ENCODE data around the gene PIGX. TPM values are rescaled to one million over a fixed set of nuclear protein-coding genes. Genes with fewer than 3 reads are reported as not detected.

PIGX gene
- total RNA-seq, 1 donor from 2014 or later: 28.3 TPM

GRCh38 chr3:196721097-196721496 is 8.9 kb downstream of the PIGX start:
- no peak for DNase-seq (ENCODE audit: low spot score, unreplicated experiment)
- Mint-ChIP-seq H3K27ac (no peak overlapping the region), H3K4me3 (ENCODE audit: low read depth) (no peak overlapping the region), H3K27me3 (no peaks in the 10 kb centered on the region), H3K36me3 (ENCODE audit: insufficient read depth) (peaks cover 29% of the 10 kb centered on the region), H3K4me1 (ENCODE audit: low read depth) (no peaks in the 10 kb centered on the region), H3K9me3 (ENCODE audit: low read depth) (peaks cover 11% of the 10 kb centered on the region)
- TF ChIP-seq CTCF (IDR thresholded peaks at IDR 0.05; ENCODE audit: unreplicated experiment): no peak

- Mint-ChIP-seq H3K4me1 (ENCODE audit: low read depth) (no peaks in the 10 kb centered on the region), H3K27me3 (no peaks in the 10 kb centered on the region)
- no peak for TF ChIP-seq CTCF (IDR thresholded peaks at IDR 0.05; ENCODE audit: unreplicated experiment)
Measured at GRCh38 chr3:196726788-196727675, 14.9 kb downstream of the PIGX start.

GRCh38 chr3:196735751-196736150 is 23.6 kb downstream of the PIGX start:
- Mint-ChIP-seq H3K4me3 (ENCODE audit: low read depth) (no peak overlapping the region), H3K27me3 (no peaks in the 10 kb centered on the region), H3K9me3 (ENCODE audit: low read depth) (peaks cover 5% of the 10 kb centered on the region), H3K27ac (no peak overlapping the region), H3K4me1 (ENCODE audit: low read depth) (no peaks in the 10 kb centered on the region), H3K36me3 (ENCODE audit: insufficient read depth) (peaks cover 17% of the 10 kb centered on the region)
- no peak for TF ChIP-seq CTCF (IDR thresholded peaks at IDR 0.05; ENCODE audit: unreplicated experiment)
- no peak for DNase-seq (ENCODE audit: low spot score, unreplicated experiment)

More at GRCh38 chr3:196726788-196727675, 14.9 kb downstream of the PIGX start:
- Mint-ChIP-seq H3K4me3 (ENCODE audit: low read depth) (no peak overlapping the region), H3K27ac (no peak overlapping the region), H3K9me3 (ENCODE audit: low read depth) (no peaks in the 10 kb centered on the region), H3K36me3 (ENCODE audit: insufficient read depth) (peaks cover 17% of the 10 kb centered on the region)
- no peak for DNase-seq (ENCODE audit: low spot score, unreplicated experiment)

- peak overlapping the region; percentile 53 for H3K27ac Mint-ChIP-seq
- H3K4me3 Mint-ChIP-seq (ENCODE audit: low read depth): no peak overlapping the region
- H3K9me3 Mint-ChIP-seq (ENCODE audit: low read depth): peaks cover 5% of the 10 kb centered on the region
Measured at GRCh38 chr3:196736670-196737374, 24.6 kb downstream of the PIGX start.

More at GRCh38 chr3:196736670-196737374, 24.6 kb downstream of the PIGX start:
- H3K27me3 Mint-ChIP-seq: no peaks in the 10 kb centered on the region
- TF ChIP-seq CTCF (IDR thresholded peaks at IDR 0.05; ENCODE audit: unreplicated experiment): no peak
- no peak for DNase-seq (ENCODE audit: low spot score, unreplicated experiment)
- H3K4me1 Mint-ChIP-seq (ENCODE audit: low read depth): peaks cover 10% of the 10 kb centered on the region
- peaks cover 16% of the 10 kb centered on the region for H3K36me3 Mint-ChIP-seq (ENCODE audit: insufficient read depth)
